ENCODE measurements around the gene MOG. TPM values are rescaled to one million over a fixed set of nuclear protein-coding genes. Genes with fewer than 3 reads are reported as not detected.

Gene MOG
- total RNA-seq, 3 donors from 2014 or later, result not detected

DNA sequence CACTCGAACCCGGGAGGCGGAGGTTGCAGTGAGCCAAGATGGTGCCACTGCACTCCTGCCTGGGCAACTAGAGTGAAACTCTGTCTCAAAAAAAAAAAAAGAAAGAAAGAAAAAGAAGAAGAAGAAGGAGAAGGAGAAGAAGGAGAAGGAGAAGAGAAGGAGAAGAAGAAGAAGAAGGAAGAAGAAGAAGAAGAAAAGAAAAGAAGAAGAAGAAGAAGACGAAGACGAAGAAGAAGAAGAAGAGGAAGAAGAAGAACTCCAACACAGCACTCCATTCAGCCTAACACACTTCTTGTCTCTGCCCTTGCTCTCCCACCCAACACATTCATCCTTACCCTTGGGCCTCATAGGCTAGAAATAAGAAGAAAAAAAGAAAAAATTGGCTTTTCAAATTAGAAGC is 17.1 kb downstream of the MOG start:
- Histone ChIP-seq H3K4me1 (ENCODE audit: low read depth) (no peaks in the 10 kb centered on the region), H3K9me3 (no peaks in the 10 kb centered on the region), H3K4me3 (no peak overlapping the region), H3K36me3 (ENCODE audit: low read depth) (no peaks in the 10 kb centered on the region)
- DNase-seq (no peak), ATAC-seq (no peak)
- TF ChIP-seq, protein P1, sequence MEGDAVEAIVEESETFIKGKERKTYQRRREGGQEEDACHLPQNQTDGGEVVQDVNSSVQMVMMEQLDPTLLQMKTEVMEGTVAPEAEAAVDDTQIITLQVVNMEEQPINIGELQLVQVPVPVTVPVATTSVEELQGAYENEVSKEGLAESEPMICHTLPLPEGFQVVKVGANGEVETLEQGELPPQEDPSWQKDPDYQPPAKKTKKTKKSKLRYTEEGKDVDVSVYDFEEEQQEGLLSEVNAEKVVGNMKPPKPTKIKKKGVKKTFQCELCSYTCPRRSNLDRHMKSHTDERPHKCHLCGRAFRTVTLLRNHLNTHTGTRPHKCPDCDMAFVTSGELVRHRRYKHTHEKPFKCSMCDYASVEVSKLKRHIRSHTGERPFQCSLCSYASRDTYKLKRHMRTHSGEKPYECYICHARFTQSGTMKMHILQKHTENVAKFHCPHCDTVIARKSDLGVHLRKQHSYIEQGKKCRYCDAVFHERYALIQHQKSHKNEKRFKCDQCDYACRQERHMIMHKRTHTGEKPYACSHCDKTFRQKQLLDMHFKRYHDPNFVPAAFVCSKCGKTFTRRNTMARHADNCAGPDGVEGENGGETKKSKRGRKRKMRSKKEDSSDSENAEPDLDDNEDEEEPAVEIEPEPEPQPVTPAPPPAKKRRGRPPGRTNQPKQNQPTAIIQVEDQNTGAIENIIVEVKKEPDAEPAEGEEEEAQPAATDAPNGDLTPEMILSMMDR (IDR thresholded peaks at IDR 0.05), result no peak
- intact Hi-C loops (cut with DNase I, micrococcal nuclease), result no loop called here

DNA sequence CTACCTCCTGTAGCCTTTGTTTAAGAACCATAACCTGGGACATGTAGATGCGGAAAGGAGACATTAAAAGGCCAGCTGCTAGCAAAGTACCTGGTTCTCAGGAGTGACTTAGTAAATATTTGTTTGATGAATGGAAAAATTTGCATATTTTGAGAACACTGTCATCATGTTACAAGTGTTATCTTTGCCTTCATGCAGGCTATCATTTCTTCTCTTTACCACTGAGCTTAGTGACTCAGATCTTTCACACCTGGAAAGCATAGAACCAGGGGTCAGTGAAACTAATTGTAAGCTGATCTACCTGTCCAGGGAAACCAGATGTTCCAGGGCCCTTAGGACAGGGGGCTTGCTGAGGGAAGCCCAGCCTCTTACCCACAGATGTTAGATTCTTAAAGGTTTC is 18.7 kb downstream of the MOG start:
- Histone ChIP-seq H3K36me3 (ENCODE audit: low read depth) (no peaks in the 10 kb centered on the region), H3K9me3 (no peaks in the 10 kb centered on the region), H3K4me1 (ENCODE audit: low read depth) (no peaks in the 10 kb centered on the region), H3K4me3 (no peak overlapping the region)
- intact Hi-C loops (cut with DNase I, micrococcal nuclease), result no loop called here
- TF ChIP-seq, protein P1 (IDR thresholded peaks at IDR 0.05), result no peak
- ATAC-seq (no peak), DNase-seq (no peak)

- ATAC-seq, result no peak
These were observed 20.2 kb downstream of the MOG start for GRCh38 chr6:29676981-29677601.

DNA sequence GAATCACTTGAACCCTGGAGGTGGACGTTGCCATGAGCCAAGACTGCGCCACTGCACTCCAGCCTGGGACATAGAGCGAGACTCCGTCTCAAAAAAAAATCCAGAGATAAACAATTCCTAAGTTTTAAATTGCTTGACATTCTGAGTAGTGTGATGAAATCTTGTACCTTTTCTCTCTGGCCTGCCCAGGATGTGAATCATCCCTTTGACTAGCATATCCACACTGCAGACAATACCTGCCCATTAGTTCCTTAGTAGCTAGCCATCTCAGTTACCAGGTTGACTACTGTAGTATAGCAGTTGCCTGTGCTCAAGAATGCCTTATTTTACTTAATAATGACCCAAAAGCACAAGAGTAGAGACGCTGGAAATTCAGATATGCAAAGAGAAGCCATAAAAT is 21.2 kb downstream of the MOG start:
- no peak for ATAC-seq
- DNase-seq, result no peak
- no peaks in the 10 kb centered on the region for H3K4me1 ChIP-seq (ENCODE audit: low read depth)
- H3K36me3 ChIP-seq (ENCODE audit: low read depth), result no peaks in the 10 kb centered on the region
- no peak overlapping the region for H3K4me3 ChIP-seq
- H3K9me3 ChIP-seq, result no peaks in the 10 kb centered on the region
- TF ChIP-seq, protein P1 (IDR thresholded peaks at IDR 0.05), result no peak
- intact Hi-C loops (cut with DNase I, micrococcal nuclease), result no loop called here

More at GRCh38 chr6:29676981-29677601, 20.2 kb downstream of the MOG start:
- no peaks in the 10 kb centered on the region for H3K9me3 ChIP-seq
- intact Hi-C loops (cut with DNase I, micrococcal nuclease), result no loop called here
- no peak for DNase-seq
- no peaks in the 10 kb centered on the region for H3K4me1 ChIP-seq (ENCODE audit: low read depth)
- H3K36me3 ChIP-seq (ENCODE audit: low read depth), result no peaks in the 10 kb centered on the region
- no peak overlapping the region for H3K4me3 ChIP-seq
- TF ChIP-seq, protein P1 (IDR thresholded peaks at IDR 0.05), result no peak

GRCh38 chr6:29679962-29680361 is 23.1 kb downstream of the MOG start:
- intact Hi-C loops (cut with DNase I, micrococcal nuclease), result no loop called here
- Histone ChIP-seq H3K4me1 (ENCODE audit: low read depth) (no peaks in the 10 kb centered on the region), H3K9me3 (no peaks in the 10 kb centered on the region), H3K4me3 (no peak overlapping the region), H3K36me3 (ENCODE audit: low read depth) (no peaks in the 10 kb centered on the region)
- TF ChIP-seq, protein P1 (IDR thresholded peaks at IDR 0.05), result no peak
- DNase-seq, result no peak
- ATAC-seq, result no peak

DNA sequence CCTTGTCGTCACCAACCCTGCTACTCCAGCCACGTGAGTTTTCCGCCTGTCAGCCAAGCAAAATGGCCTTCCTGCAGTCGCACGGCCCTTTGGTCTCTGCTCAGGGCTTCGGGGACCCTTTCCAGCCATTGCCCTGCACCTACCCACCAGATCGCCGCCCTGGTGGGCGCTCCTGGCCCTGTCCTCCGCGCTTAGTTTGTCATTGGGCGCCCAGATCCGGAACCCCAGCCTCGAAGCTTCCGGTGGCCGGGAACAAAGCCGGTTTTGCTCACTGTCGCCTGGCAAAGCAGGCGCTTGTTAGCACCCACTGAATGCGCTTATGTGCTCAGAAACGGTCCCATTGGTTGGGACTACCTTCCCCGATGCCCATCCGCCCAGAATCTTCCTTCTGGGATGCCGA is 23.5 kb downstream of the MOG start:
- no peak overlapping the region for H3K4me3 ChIP-seq
- DNase-seq (no peak), ATAC-seq (no peak)
- no peaks in the 10 kb centered on the region for H3K4me1 ChIP-seq (ENCODE audit: low read depth)
- no peaks in the 10 kb centered on the region for H3K9me3 ChIP-seq
- intact Hi-C loops (cut with DNase I, micrococcal nuclease), result no loop called here
- TF ChIP-seq, protein P1 (IDR thresholded peaks at IDR 0.05), result no peak
- no peaks in the 10 kb centered on the region for H3K36me3 ChIP-seq (ENCODE audit: low read depth)
